Activated T-cell treated with anti-CD3 and anti-CD28 coated beads for 24 hours (primary cell): ENCODE measurements around the gene RFX6.

Experiments used
- DNase-seq: peaks from one replicate; pipeline ENCODE4 v3.0.0-alpha.2; 2020; ENCODE audit warnings: low read depth

Gene RFX6

GRCh38 chr6:116895935-116896334 is 18.9 kb downstream of the RFX6 start:
- no peak for DNase-seq

- DNase-seq = no peak
Measured at GRCh38 chr6:116902634-116903033, 25.6 kb downstream of the RFX6 start.

- DNase-seq = no peak
Measured at GRCh38 chr6:116922853-116923548, 46.0 kb downstream of the RFX6 start.

GRCh38 chr6:116924245-116924644 is 47.2 kb downstream of the RFX6 start:
- DNase-seq = no peak

GRCh38 chr6:116925088-116925794 is 48.2 kb downstream of the RFX6 start:
- no peak for DNase-seq

GRCh38 chr6:116928677-116929076 is 51.6 kb downstream of the RFX6 start:
- DNase-seq = no peak

GRCh38 chr6:116929825-116930224 is 52.8 kb downstream of the RFX6 start:
- no peak for DNase-seq

GRCh38 chr6:116931456-116931855 is 54.4 kb downstream of the RFX6 start:
- DNase-seq = no peak

GRCh38 chr6:116932496-116932895 is 55.5 kb downstream of the RFX6 start:
- DNase-seq = no peak

GRCh38 chr6:116933485-116933884 is 56.4 kb downstream of the RFX6 start:
- DNase-seq = no peak

- DNase-seq = no peak
Measured at GRCh38 chr6:116938305-116938704, 61.3 kb downstream of the RFX6 start.

GRCh38 chr6:116941727-116942126 is 64.7 kb downstream of the RFX6 start:
- DNase-seq = no peak

- no peak for DNase-seq
Measured at GRCh38 chr6:116945809-116946208, 68.8 kb downstream of the RFX6 start.

- DNase-seq = no peak
Measured at GRCh38 chr6:116948533-116949304, 71.7 kb downstream of the RFX6 start.

GRCh38 chr6:116949964-116950363 is 72.9 kb downstream of the RFX6 start:
- DNase-seq = no peak

- no peak for DNase-seq
Measured at GRCh38 chr6:116954335-116954734, 77.3 kb downstream of the RFX6 start.

- DNase-seq = no peak
Measured at GRCh38 chr6:116954938-116955337, 77.9 kb downstream of the RFX6 start.

GRCh38 chr6:116955773-116956172 is 78.7 kb downstream of the RFX6 start:
- DNase-seq = no peak

GRCh38 chr6:116963972-116964371 is 86.9 kb downstream of the RFX6 start:
- DNase-seq = no peak

GRCh38 chr6:116966675-116967576 is 89.9 kb downstream of the RFX6 start:
- DNase-seq = no peak

GRCh38 chr6:116969211-116969863 is 92.3 kb downstream of the RFX6 start:
- DNase-seq = no peak
